HepG2 (cell line): Measurements from ENCODE around the gene RASIP1. TPM values are rescaled to one million over a fixed set of nuclear protein-coding genes. Genes with fewer than 3 reads are reported as not detected.

Source experiments
- ATAC-seq: fragments of 200-7000 bp; cut with Tn5 transposase; 3 replicates; pipeline ENCODE4 v1.9.1; 2020; ENCODE audit warnings: mild to moderate bottlenecking, moderate library complexity
- BruUV-seq: library from RNA; stranded (reverse); fragments of 400-500 nt; replicated peaks from 2 replicates; lab custom pipeline; 2021; lab: Mats Ljungman, UMichigan
- CTCF ChIA-PET: fragments of 300-600 bp; formaldehyde crosslinking; extraction: SDS; loops from one replicate; lab custom pipeline; 2021; ENCODE audit warnings: low total read pairs, inconsistent platforms, low intra/inter-chr PET ratio; lab: Yijun Ruan, JAX
- POLR2A ChIA-PET: fragments of 350-600 bp; sonication (Branson Sonifier 250); formaldehyde crosslinking; loops from one replicate; lab custom pipeline; 2020; ENCODE audit warnings: antibody characterized with exemption, inconsistent platforms; lab: Yijun Ruan, JAX
- DNase-seq: peaks from one replicate; pipeline ENCODE4 v3.0.0-alpha.2; 2015; ENCODE audit warnings: low spot score
- FAIRE-seq: peaks from 3 replicates; lab custom pipeline; 2011; peaks lifted over from hg19 to GRCh38; lab: Jason Lieb, UNC
- H2AFZ ChIP-seq: one replicate; pipeline ENCODE4 v1.6.1; 2011; ENCODE audit warnings: low read length, inconsistent platforms
- H3K27ac ChIP-seq: fragments of 300-600 bp; 3 replicates; pipeline ENCODE4 v1.8.0; 2011; ENCODE audit warnings: mixed run types, mild to moderate bottlenecking, mixed read lengths, low read length, inconsistent platforms; ENCODE audit not compliant: insufficient read depth; ENCODE audit errors: extremely low read length
- H3K27me3 ChIP-seq, 2 experiments: fragments of 200-600 bp in 1 of 2; 2 replicates in 1 of 2; 3 replicates in 1 of 2; pipeline versions ENCODE4 v1.6.0 to v1.8.0; 2011; ENCODE audit warnings: low read length in 2 of 2, mild to moderate bottlenecking in 2 of 2, moderate library complexity in 2 of 2, inconsistent platforms in 1 of 2; ENCODE audit not compliant: insufficient read depth in 2 of 2, control insufficient read depth in 1 of 2
- H3K36me3 ChIP-seq, 2 experiments: fragments of 200-600 bp in 1 of 2; replicated peaks in 1 of 2; 2 replicates in 1 of 2; 3 replicates in 1 of 2; pipeline versions ENCODE4 v1.5.1 to v1.8.0; 2011; ENCODE audit warnings: low read length in 2 of 2, inconsistent platforms in 1 of 2; ENCODE audit not compliant: insufficient read depth in 2 of 2, control insufficient read depth in 1 of 2
- H3K4me1 ChIP-seq: 2 replicates; pipeline ENCODE4 v1.5.1; 2012; ENCODE audit warnings: low read length, inconsistent platforms; ENCODE audit not compliant: insufficient read depth
- H3K4me2 ChIP-seq: 2 replicates; pipeline ENCODE4 v1.6.0; 2011; ENCODE audit warnings: low read depth, low read length, inconsistent platforms
- H3K4me3 ChIP-seq, 3 experiments: fragments of 200-600 bp in 1 of 3; sonication (generic), shearing (Covaris generic) in 1 of 3; replicated peaks in 1 of 3; 2 replicates each; pipeline ENCODE4 v1.5.1; 2011 to 2016; ENCODE audit warnings: low read length in 3 of 3, inconsistent platforms in 2 of 3, low read depth in 2 of 3, mild to moderate bottlenecking in 2 of 3, control low read depth in 1 of 3, mixed read lengths in 1 of 3; ENCODE audit not compliant: insufficient read depth in 1 of 3
- H3K79me2 ChIP-seq: one replicate; pipeline ENCODE4 v1.6.1; 2011; ENCODE audit warnings: low read length, inconsistent platforms; ENCODE audit not compliant: insufficient read depth
- H3K9ac ChIP-seq: 2 replicates; pipeline ENCODE4 v1.6.0; 2011; ENCODE audit warnings: mild to moderate bottlenecking, low read depth, low read length, inconsistent platforms; ENCODE audit not compliant: insufficient read depth
- H3K9me3 ChIP-seq: 2 replicates; pipeline ENCODE4 v1.5.1; 2012; ENCODE audit warnings: mild to moderate bottlenecking, low read length
- H4K20me1 ChIP-seq: 2 replicates; pipeline ENCODE4 v1.6.0; 2011; ENCODE audit warnings: inconsistent platforms, mild to moderate bottlenecking, low read length, moderate library complexity; ENCODE audit not compliant: insufficient read depth
- GTF3A ChIP-seq: sonication (generic); formaldehyde crosslinking; conservative IDR thresholded peaks from 2 replicates; pipeline ENCODE4 v1.4.0; 2020; ENCODE audit warnings: mild to moderate bottlenecking, missing genetic modification reagents
- KDM5B ChIP-seq: sonication (generic); formaldehyde crosslinking; IDR thresholded peaks from 2 replicates; pipeline ENCODE4 v1.4.0; 2020; ENCODE audit warnings: missing genetic modification reagents, mild to moderate bottlenecking, borderline replicate concordance
- LRRFIP1 ChIP-seq: sonication (generic); formaldehyde crosslinking; conservative IDR thresholded peaks from 2 replicates; pipeline ENCODE4 v1.4.0; 2020; ENCODE audit warnings: missing genetic modification reagents
- NCOR1 ChIP-seq: fragments of 200-600 bp; sonication (generic); IDR thresholded peaks from 2 replicates; pipeline ENCODE4 v1.7.0; 2017; ENCODE audit warnings: antibody characterized with exemption, low read length, borderline replicate concordance
- POGZ ChIP-seq: sonication (generic); formaldehyde crosslinking; IDR thresholded peaks from 2 replicates; pipeline ENCODE4 v1.4.0; 2020; ENCODE audit warnings: mild to moderate bottlenecking, missing genetic modification reagents
- SMC3 ChIP-seq: IDR thresholded peaks from 2 replicates; pipeline ENCODE4 v1.6.1; 2011; ENCODE audit warnings: low read length, improper control_type of control experiment
- ZBTB10 ChIP-seq: sonication (generic); formaldehyde crosslinking; IDR thresholded peaks from 2 replicates; pipeline ENCODE4 v1.4.0; 2020; ENCODE audit warnings: missing genetic modification reagents, borderline replicate concordance
- ZBTB49 ChIP-seq: sonication (generic); formaldehyde crosslinking; IDR thresholded peaks from 2 replicates; pipeline ENCODE4 v1.4.0; 2020; ENCODE audit warnings: missing genetic modification reagents, borderline replicate concordance
- ZNF207 ChIP-seq: fragments of 450-650 bp; IDR thresholded peaks from 2 replicates; pipeline ENCODE4 v1.6.1; 2016; ENCODE audit warnings: antibody characterized with exemption, borderline replicate concordance
- ZNF225 ChIP-seq: sonication (generic); formaldehyde crosslinking; IDR thresholded peaks from 2 replicates; pipeline ENCODE4 v1.4.0; 2020; ENCODE audit warnings: mild to moderate bottlenecking, missing genetic modification reagents
- ZNF552 ChIP-seq: sonication (generic); formaldehyde crosslinking; IDR thresholded peaks from 2 replicates; pipeline ENCODE4 v1.9.0; 2022; ENCODE audit warnings: missing genetic modification reagents, mild to moderate bottlenecking, borderline replicate concordance
- ZNF558 ChIP-seq: sonication (generic); formaldehyde crosslinking; IDR thresholded peaks from 2 replicates; pipeline ENCODE4 v1.9.0; 2022; ENCODE audit warnings: mild to moderate bottlenecking, missing genetic modification reagents, borderline replicate concordance
- ZNF713 ChIP-seq: sonication (generic); formaldehyde crosslinking; IDR thresholded peaks from 2 replicates; pipeline ENCODE4 v1.4.0; 2020; ENCODE audit warnings: mild to moderate bottlenecking, missing genetic modification reagents
- WGBS: methylation state at CpG from one replicate; pipeline ENCODE4 v1.1.6; 2017; ENCODE audit warnings: low lambda C conversion rate; 5-methylcytosine and 5-hydroxymethylcytosine counted together
- in situ Hi-C: cut with HindIII; loops from 2 replicates; pipeline ENCODE4 v1.10.0; 2017; ENCODE audit warnings: low pct_unique_long_range_greater_than_20kb; ENCODE audit not compliant: extremely low pct_ligation_motif_present
- intact Hi-C: fragments of 100-400 bp; cut with micrococcal nuclease; formaldehyde crosslinking; loops from one replicate; pipeline ENCODE4 v1.10.0; 2022; ENCODE audit not compliant: unreplicated experiment
- polyA plus RNA-seq, 8 experiments: library from polyadenylated mRNA; depleted of rRNA in 3 of 8; stranded (reverse) in 7 of 8; unstranded in 1 of 8; fragments of >200 nt; fragmentation: Illumina TruSeq in 4 of 8; extraction: Trizol in 4 of 8; gene quantifications; 2 replicates each; pipeline versions ENCODE4 v1.2.1 to v1.2.3, GENCODE V29; 2011 to 2016; ENCODE audit warnings: low read depth in 4 of 8, missing spikeins in 1 of 8, mixed read lengths in 1 of 8; ENCODE audit not compliant: insufficient read depth in 1 of 8
- total RNA-seq, 5 experiments: library from RNA; depleted of rRNA; stranded (reverse); fragments of >200 nt; fragmentation: Illumina TruSeq; extraction: Trizol; gene quantifications; 2 replicates each; pipeline ENCODE4 v1.2.3, GENCODE V29; 2016; ENCODE audit warnings: low read depth in 1 of 5
- TF ChIP-seq, protein P1 (sequence below): sonication (generic); formaldehyde crosslinking; IDR thresholded peaks from 2 replicates; pipeline ENCODE4 v1.8.0; 2022; ENCODE audit warnings: missing genetic modification reagents, mild to moderate bottlenecking, inconsistent platforms, borderline replicate concordance

The RASIP1 gene
- total and polyA plus RNA-seq, 2 of the 13 experiments (the other 11 are each of a cell fraction or from before 2014, with no cell fraction given) = 0.44 to 0.58 TPM

GRCh38 chr19:48703316-48703715 lies 37.1 kb downstream of the RASIP1 start (continued):
- TF ChIP-seq ZBTB49 (CRISPR knock-in tag) = no peak
- no peak for TF ChIP-seq ZNF713 (CRISPR knock-in tag)
- no peak for TF ChIP-seq POGZ (CRISPR knock-in tag)
- TF ChIP-seq ZBTB10 (CRISPR knock-in tag) = no peak

DNA sequence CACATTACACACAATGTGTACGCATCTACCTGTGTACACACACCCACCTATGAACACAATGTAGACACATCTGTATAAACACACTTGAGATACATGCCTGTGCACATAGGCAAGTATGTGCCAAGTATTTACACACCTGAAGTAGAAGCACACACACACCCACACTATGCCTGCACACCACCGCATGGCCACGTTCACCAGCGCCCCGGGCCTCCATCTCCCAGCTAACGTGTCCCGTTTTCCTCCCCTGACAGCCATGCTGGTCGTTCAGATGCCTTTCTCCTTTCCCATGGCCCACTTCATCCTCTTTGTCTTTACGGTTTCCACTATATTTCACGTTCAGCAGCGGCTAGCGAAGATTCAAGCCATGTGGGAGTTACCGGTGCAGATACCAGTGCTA lies 37.7 kb downstream of the RASIP1 start:
- no TSS peak for BruUV-seq
- 83% methylated on average over 13 of the region's 13 CpGs for WGBS
- H3K4me3 ChIP-seq = no peak overlapping the region
- in situ Hi-C loops = no loop called here
- POLR2A ChIA-PET = no interaction called here
- no peak overlapping the region for H2AFZ ChIP-seq
- FAIRE-seq (no peak), DNase-seq (no peak), ATAC-seq (no peak)
- H3K9me3 ChIP-seq = no peaks in the 10 kb centered on the region
- H4K20me1 ChIP-seq = no peaks in the 10 kb centered on the region
- no peaks in the 10 kb centered on the region for H3K79me2 ChIP-seq
- H3K27ac ChIP-seq = no peak overlapping the region
- CTCF ChIA-PET = no interaction called here
- no peak overlapping the region for H3K4me2 ChIP-seq
- no peaks in the 10 kb centered on the region for H3K27me3 ChIP-seq
- H3K36me3 ChIP-seq = no peaks in the 10 kb centered on the region
- intact Hi-C loops = no loop called here
- TF ChIP-seq ZNF207 (no peak), NCOR1 (no peak), GTF3A (CRISPR knock-in tag) (no peak), LRRFIP1 (no peak), ZNF552 (CRISPR knock-in tag) (no peak), KDM5B (no peak), SMC3 (no peak), ZNF558 (CRISPR knock-in tag) (no peak), ZNF225 (CRISPR knock-in tag) (no peak)
- TF ChIP-seq, protein P1, sequence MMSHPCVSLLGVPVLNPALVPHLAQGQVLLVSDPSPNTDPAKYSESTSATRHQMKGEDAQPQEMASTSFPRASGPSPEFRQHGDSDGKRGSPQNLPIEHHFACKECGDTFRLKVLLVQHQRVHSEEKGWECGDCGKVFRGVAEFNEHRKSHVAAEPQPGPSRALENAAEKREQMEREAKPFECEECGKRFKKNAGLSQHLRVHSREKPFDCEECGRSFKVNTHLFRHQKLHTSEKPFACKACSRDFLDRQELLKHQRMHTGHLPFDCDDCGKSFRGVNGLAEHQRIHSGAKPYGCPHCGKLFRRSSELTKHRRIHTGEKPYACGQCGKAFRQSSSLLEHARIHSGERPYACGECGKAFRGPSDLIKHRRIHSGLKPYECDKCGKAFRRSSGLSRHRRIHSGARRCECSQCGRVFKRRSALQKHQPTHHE (CRISPR knock-in tag) = no peak
- no peak overlapping the region for H3K9ac ChIP-seq
- 0 out of 2 replicates have a peak, but pooled peaks cover 6% of the 10 kb centered on the region for H3K4me1 ChIP-seq
